ENCODE data around the gene GINS2. TPM values are rescaled to one million over a fixed set of nuclear protein-coding genes. Genes with fewer than 3 reads are reported as not detected.

Gene GINS2
- polyA plus RNA-seq, 1 of the 3 experiments (the other 2 are of a cell fraction): 9.0 TPM

DNA sequence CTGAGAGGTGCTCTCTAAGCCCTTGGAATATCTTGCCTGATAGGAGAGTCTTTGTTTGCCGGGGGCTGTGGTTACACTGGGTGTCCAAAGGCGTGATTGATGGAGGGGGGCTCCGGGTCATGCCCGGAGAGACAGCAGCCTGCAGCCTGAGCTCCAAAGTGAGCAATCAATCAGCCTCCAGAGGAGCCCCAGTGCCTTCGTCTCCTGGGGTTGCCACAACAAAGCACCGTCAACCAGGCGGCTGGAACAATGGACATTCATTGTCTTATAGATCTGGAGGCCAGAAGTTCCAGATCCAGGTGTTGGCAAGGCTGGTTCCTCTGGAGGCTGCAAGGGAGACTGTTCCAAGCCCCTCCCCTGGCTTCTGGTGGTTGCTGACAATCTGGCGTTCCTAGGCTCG, 24.0 kb upstream of the GINS2 start (continued):
- TF ChIP-seq FOXM1 (IDR thresholded peaks at IDR 0.05; ENCODE audit: low read depth) (no peak), MEF2A (IDR thresholded peaks at IDR 0.05; ENCODE audit: borderline replicate concordance, low read depth) (no peak), SMC3 (IDR thresholded peaks at IDR 0.05; ENCODE audit: low read depth, low read length) (no peak), ELF1 (IDR thresholded peaks at IDR 0.05) (no peak), SIN3A (IDR thresholded peaks at IDR 0.05; ENCODE audit: borderline replicate concordance, low read depth, low read length) (no peak)

DNA sequence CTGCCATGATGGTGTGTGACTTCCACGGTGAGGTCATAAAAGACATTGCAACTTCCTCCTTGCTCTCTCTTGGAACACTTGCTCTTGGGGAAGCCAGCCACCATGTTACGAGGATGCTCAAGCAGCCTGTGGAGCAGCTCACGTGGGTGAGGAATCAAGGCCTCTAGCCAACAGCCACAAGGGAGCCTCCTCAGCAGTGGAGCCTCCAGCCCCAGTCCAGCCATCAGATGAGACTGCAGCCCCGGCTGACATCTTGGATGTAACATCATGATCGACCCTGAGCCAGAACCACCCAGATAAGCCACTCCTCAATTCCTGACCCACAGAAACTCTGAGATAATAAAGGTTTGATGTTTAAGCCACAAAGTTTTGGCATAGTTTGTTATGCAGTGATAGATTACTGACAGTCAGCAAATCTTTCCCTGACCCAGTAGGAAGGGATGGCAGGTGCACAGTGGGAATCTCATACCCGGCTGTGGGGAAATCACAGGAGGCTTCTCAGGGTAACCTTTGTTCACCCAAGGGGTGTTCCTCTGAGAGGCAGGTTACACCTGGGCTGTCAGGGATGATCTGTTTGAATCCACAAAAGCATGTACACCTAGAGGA, 23.3 kb upstream of the GINS2 start:
- Histone ChIP-seq H3F3A (replicated peaks; ENCODE audit: insufficient read depth) (no peaks in the 10 kb centered on the region), H3K27me3 (ENCODE audit: insufficient read depth) (no peaks in the 10 kb centered on the region), H3K27ac (ENCODE audit: low read depth in 2 of 2, low read length in 1 of 2) (no peak overlapping the region), H3K9ac (no peak overlapping the region), H3K9me2 (no peaks in the 10 kb centered on the region), H3K4me3 (ENCODE audit: low read depth in 2 of 2, low read length in 1 of 2) (no peak overlapping the region), H3K79me2 (ENCODE audit: insufficient read depth) (no peaks in the 10 kb centered on the region; the same call in 1 of the 2 replicates), H4K20me1 (ENCODE audit: insufficient read depth) (no peaks in the 10 kb centered on the region), H2AFZ (ENCODE audit: low read depth) (no peak overlapping the region), H3K36me3 (replicated peaks in 1 of 2; ENCODE audit: control insufficient read depth in 1 of 2, insufficient read depth in 2 of 2, low read length in 1 of 2) (peaks cover 0 to 3% of the 10 kb centered on the region in 2 experiments), H3K4me2 (no peak overlapping the region), H3K9me3 (no peaks in the 10 kb centered on the region), H3K4me1 (ENCODE audit: control insufficient read depth in 1 of 2, insufficient read depth in 2 of 2, low read depth in 1 of 2, low read length in 1 of 2) (peaks cover 0 to 10% of the 10 kb centered on the region in 2 experiments; a peak in 1 of 4 replicates)
- ChIA-PET CTCF (interaction anchor here (1.3 to 1.9 kb wide), 2 partner anchors 36 to 53 kb away, joined by 4 read pairs; no protein-coding TSS in a partner anchor), POLR2A (no interaction called here)
- no peak for DNase-seq
- TF ChIP-seq, protein P1, sequence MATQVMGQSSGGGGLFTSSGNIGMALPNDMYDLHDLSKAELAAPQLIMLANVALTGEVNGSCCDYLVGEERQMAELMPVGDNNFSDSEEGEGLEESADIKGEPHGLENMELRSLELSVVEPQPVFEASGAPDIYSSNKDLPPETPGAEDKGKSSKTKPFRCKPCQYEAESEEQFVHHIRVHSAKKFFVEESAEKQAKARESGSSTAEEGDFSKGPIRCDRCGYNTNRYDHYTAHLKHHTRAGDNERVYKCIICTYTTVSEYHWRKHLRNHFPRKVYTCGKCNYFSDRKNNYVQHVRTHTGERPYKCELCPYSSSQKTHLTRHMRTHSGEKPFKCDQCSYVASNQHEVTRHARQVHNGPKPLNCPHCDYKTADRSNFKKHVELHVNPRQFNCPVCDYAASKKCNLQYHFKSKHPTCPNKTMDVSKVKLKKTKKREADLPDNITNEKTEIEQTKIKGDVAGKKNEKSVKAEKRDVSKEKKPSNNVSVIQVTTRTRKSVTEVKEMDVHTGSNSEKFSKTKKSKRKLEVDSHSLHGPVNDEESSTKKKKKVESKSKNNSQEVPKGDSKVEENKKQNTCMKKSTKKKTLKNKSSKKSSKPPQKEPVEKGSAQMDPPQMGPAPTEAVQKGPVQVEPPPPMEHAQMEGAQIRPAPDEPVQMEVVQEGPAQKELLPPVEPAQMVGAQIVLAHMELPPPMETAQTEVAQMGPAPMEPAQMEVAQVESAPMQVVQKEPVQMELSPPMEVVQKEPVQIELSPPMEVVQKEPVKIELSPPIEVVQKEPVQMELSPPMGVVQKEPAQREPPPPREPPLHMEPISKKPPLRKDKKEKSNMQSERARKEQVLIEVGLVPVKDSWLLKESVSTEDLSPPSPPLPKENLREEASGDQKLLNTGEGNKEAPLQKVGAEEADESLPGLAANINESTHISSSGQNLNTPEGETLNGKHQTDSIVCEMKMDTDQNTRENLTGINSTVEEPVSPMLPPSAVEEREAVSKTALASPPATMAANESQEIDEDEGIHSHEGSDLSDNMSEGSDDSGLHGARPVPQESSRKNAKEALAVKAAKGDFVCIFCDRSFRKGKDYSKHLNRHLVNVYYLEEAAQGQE (IDR thresholded peaks at IDR 0.05; ENCODE audit: low read depth, low read length): no peak
- TF ChIP-seq JUND (IDR thresholded peaks at IDR 0.05): no peak
- TF ChIP-seq, protein P2, sequence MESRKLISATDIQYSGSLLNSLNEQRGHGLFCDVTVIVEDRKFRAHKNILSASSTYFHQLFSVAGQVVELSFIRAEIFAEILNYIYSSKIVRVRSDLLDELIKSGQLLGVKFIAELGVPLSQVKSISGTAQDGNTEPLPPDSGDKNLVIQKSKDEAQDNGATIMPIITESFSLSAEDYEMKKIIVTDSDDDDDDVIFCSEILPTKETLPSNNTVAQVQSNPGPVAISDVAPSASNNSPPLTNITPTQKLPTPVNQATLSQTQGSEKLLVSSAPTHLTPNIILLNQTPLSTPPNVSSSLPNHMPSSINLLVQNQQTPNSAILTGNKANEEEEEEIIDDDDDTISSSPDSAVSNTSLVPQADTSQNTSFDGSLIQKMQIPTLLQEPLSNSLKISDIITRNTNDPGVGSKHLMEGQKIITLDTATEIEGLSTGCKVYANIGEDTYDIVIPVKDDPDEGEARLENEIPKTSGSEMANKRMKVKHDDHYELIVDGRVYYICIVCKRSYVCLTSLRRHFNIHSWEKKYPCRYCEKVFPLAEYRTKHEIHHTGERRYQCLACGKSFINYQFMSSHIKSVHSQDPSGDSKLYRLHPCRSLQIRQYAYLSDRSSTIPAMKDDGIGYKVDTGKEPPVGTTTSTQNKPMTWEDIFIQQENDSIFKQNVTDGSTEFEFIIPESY (IDR thresholded peaks at IDR 0.05; ENCODE audit: borderline replicate concordance, low read depth): no peak
- no peak for TF ChIP-seq FOXJ3 (CRISPR knock-in tag; IDR thresholded peaks at IDR 0.05)
- no peak for TF ChIP-seq TCF12 (IDR thresholded peaks at IDR 0.05)
- no peak for TF ChIP-seq EZH2phosphoT487 (IDR thresholded peaks at IDR 0.05; ENCODE audit: borderline replicate concordance, low read depth)
- TF ChIP-seq, protein P3, sequence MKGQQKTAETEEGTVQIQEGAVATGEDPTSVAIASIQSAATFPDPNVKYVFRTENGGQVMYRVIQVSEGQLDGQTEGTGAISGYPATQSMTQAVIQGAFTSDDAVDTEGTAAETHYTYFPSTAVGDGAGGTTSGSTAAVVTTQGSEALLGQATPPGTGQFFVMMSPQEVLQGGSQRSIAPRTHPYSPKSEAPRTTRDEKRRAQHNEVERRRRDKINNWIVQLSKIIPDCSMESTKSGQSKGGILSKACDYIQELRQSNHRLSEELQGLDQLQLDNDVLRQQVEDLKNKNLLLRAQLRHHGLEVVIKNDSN (IDR thresholded peaks at IDR 0.05; ENCODE audit: borderline replicate concordance, low read depth): no peak
- TF ChIP-seq POLR2AphosphoS5 (IDR thresholded peaks at IDR 0.05; ENCODE audit: low read depth, low read length): no peak
- no peak for TF ChIP-seq RFX5 (IDR thresholded peaks at IDR 0.05; ENCODE audit: low read length)
- TF ChIP-seq SMC3 (IDR thresholded peaks at IDR 0.05; ENCODE audit: low read depth, low read length): no peak
- no peak for TF ChIP-seq YY1 (IDR thresholded peaks at IDR 0.05; ENCODE audit: low read depth)
- TF ChIP-seq, protein P4, sequence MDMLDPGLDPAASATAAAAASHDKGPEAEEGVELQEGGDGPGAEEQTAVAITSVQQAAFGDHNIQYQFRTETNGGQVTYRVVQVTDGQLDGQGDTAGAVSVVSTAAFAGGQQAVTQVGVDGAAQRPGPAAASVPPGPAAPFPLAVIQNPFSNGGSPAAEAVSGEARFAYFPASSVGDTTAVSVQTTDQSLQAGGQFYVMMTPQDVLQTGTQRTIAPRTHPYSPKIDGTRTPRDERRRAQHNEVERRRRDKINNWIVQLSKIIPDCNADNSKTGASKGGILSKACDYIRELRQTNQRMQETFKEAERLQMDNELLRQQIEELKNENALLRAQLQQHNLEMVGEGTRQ (IDR thresholded peaks at IDR 0.05; ENCODE audit: borderline replicate concordance, low read depth, low read length): no peak
- TF ChIP-seq RAD21 (IDR thresholded peaks at IDR 0.05; ENCODE audit: low read length): no peak
- no peak for TF ChIP-seq TEAD4 (IDR thresholded peaks at IDR 0.05; ENCODE audit: borderline replicate concordance, insufficient read depth)
- TF ChIP-seq NFIC (IDR thresholded peaks at IDR 0.05; ENCODE audit: borderline replicate concordance): no peak
- no peak for TF ChIP-seq ELF1 (IDR thresholded peaks at IDR 0.05)
- 95% methylated on average over 3 of the region's 6 CpGs for WGBS (ENCODE audit: low lambda C conversion rate)
